Keratinocyte (primary cell): ENCODE measurements around the gene CHPF.

Experiments used
- EZH2 ChIP-seq: IDR thresholded peaks from one replicate; pipeline ENCODE4 v1.6.1; 2012; ENCODE audit warnings: inconsistent platforms, mild to moderate bottlenecking, low read length, moderate library complexity
- TF ChIP-seq, protein P1 (sequence below), 3 experiments: IDR thresholded peaks in 1 of 3; conservative IDR thresholded peaks in 1 of 3; optimal IDR thresholded peaks in 1 of 3; 2 replicates in 2 of 3; 3 replicates in 1 of 3; pipeline versions ENCODE3 to v1.5.1; 2011; ENCODE audit warnings: low read length in 3 of 3, mild to moderate bottlenecking in 3 of 3, moderate library complexity in 2 of 3, control low read depth in 1 of 3, inconsistent platforms in 1 of 3; ENCODE audit not compliant: insufficient read depth in 2 of 3; ENCODE audit errors: extremely low read depth in 1 of 3

- TF ChIP-seq, protein P1, sequence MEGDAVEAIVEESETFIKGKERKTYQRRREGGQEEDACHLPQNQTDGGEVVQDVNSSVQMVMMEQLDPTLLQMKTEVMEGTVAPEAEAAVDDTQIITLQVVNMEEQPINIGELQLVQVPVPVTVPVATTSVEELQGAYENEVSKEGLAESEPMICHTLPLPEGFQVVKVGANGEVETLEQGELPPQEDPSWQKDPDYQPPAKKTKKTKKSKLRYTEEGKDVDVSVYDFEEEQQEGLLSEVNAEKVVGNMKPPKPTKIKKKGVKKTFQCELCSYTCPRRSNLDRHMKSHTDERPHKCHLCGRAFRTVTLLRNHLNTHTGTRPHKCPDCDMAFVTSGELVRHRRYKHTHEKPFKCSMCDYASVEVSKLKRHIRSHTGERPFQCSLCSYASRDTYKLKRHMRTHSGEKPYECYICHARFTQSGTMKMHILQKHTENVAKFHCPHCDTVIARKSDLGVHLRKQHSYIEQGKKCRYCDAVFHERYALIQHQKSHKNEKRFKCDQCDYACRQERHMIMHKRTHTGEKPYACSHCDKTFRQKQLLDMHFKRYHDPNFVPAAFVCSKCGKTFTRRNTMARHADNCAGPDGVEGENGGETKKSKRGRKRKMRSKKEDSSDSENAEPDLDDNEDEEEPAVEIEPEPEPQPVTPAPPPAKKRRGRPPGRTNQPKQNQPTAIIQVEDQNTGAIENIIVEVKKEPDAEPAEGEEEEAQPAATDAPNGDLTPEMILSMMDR (optimal IDR thresholded peaks at IDR 0.05 in 1 of 3, IDR thresholded peaks at IDR 0.05 in 1 of 3, conservative IDR thresholded peaks at IDR 0.05 in 1 of 3; ENCODE audit: extremely low read depth in 1 of 3, insufficient read depth in 2 of 3, low read length in 3 of 3), result no peak
- no peak for TF ChIP-seq EZH2
These were observed 18.7 kb upstream of the CHPF start for GRCh38 chr2:219562049-219563020.
